K562 (cell line): ENCODE measurements around the gene VPS13D. TPM values are rescaled to one million over a fixed set of nuclear protein-coding genes. Genes with fewer than 3 reads are reported as not detected.

ENCODE experiments used
- BCOR ChIP-seq: fragments of 450-650 bp; IDR thresholded peaks from 2 replicates; pipeline ENCODE4 v1.6.1; 2016
- BRD9 ChIP-seq: fragments of 450-650 bp; IDR thresholded peaks from 2 replicates; pipeline ENCODE4 v1.6.1; 2018; ENCODE audit warnings: low read depth; ENCODE audit not compliant: partially characterized antibody
- EWSR1 ChIP-seq: fragments of 450-650 bp; IDR thresholded peaks from 2 replicates; pipeline ENCODE4 v1.6.1; 2018; ENCODE audit warnings: borderline replicate concordance, mild to moderate bottlenecking, low read depth, moderate library complexity; ENCODE audit not compliant: partially characterized antibody
- FUS ChIP-seq: fragments of 200-400 bp; formaldehyde crosslinking; optimal IDR thresholded peaks from 2 replicates; pipeline ENCODE3; 2017; ENCODE audit warnings: low read depth, low read length
- HDAC8 ChIP-seq: fragments of 450-650 bp; IDR thresholded peaks from 2 replicates; pipeline ENCODE4 v1.6.1; 2016; ENCODE audit warnings: mild to moderate bottlenecking, missing genetic modification characterization, moderate library complexity, missing compliant biosample characterization
- ILF3 ChIP-seq: fragments of 450-650 bp; IDR thresholded peaks from 2 replicates; pipeline ENCODE4 v1.6.1; 2018; ENCODE audit warnings: antibody characterized with exemption, mild to moderate bottlenecking, moderate library complexity, borderline replicate concordance
- JUND ChIP-seq, 2 experiments: IDR thresholded peaks; 2 replicates in 1 of 2; 3 replicates in 1 of 2; pipeline ENCODE4 v1.6.1; 2011; ENCODE audit warnings: borderline replicate concordance in 2 of 2, low read depth in 2 of 2, low read length in 2 of 2, improper control_type of control experiment in 1 of 2, missing biosample characterization in 1 of 2, missing genetic modification characterization in 1 of 2, missing genetic modification reagents in 1 of 2
- L3MBTL2 ChIP-seq: fragments of 450-650 bp; IDR thresholded peaks from 2 replicates; pipeline ENCODE4 v1.6.1; 2016; ENCODE audit warnings: mild to moderate bottlenecking, moderate library complexity
- LARP7 ChIP-seq: fragments of 450-650 bp; IDR thresholded peaks from 2 replicates; pipeline ENCODE4 v1.6.1; 2016
- MTF1 ChIP-seq: fragments of 250-450 bp; sonication (Bioruptor Pico); IDR thresholded peaks from 2 replicates; pipeline ENCODE4 v1.9.0; 2021; ENCODE audit warnings: moderate library complexity, mild to moderate bottlenecking, inconsistent platforms, borderline replicate concordance
- NCOA4 ChIP-seq: fragments of 450-650 bp; IDR thresholded peaks from 2 replicates; pipeline ENCODE4 v1.6.1; 2018; ENCODE audit warnings: mild to moderate bottlenecking; ENCODE audit not compliant: partially characterized antibody
- NCOA6 ChIP-seq: fragments of 450-650 bp; IDR thresholded peaks from 2 replicates; pipeline ENCODE4 v1.6.1; 2017; ENCODE audit warnings: mild to moderate bottlenecking
- NR4A1 ChIP-seq, 2 experiments: fragments of 250-450 bp in 1 of 2; fragments of 450-650 bp in 1 of 2; sonication (Bioruptor Pico) in 1 of 2; IDR thresholded peaks; 2 replicates each; pipeline versions ENCODE4 v1.4.0 to v1.6.1; 2016 to 2020; ENCODE audit warnings: mild to moderate bottlenecking in 2 of 2, missing compliant biosample characterization in 1 of 2, missing genetic modification characterization in 1 of 2, moderate library complexity in 1 of 2
- PHB ChIP-seq: fragments of 250-450 bp; sonication (Bioruptor Pico); IDR thresholded peaks from 2 replicates; pipeline ENCODE4 v1.5.0; 2021
- POLR3G ChIP-seq: IDR thresholded peaks from 2 replicates; pipeline ENCODE4 v1.6.1; 2011; ENCODE audit not compliant: insufficient read length, insufficient replicate concordance; ENCODE audit errors: extremely low read depth
- RAD21 ChIP-seq, 2 experiments: fragments of 250-450 bp in 1 of 2; fragments of 450-650 bp in 1 of 2; sonication (Bioruptor Pico) in 1 of 2; formaldehyde crosslinking in 1 of 2; IDR thresholded peaks in 1 of 2; conservative IDR thresholded peaks in 1 of 2; 2 replicates each; pipeline versions ENCODE4 v1.4.0 to v1.8.0; 2020 to 2022; ENCODE audit warnings: mild to moderate bottlenecking in 2 of 2, moderate library complexity in 1 of 2
- RBM17 ChIP-seq: fragments of 200-400 bp; formaldehyde crosslinking; IDR thresholded peaks from 2 replicates; pipeline ENCODE4 v1.6.1; 2017; ENCODE audit warnings: low read depth, mild to moderate bottlenecking, low read length, borderline replicate concordance
- RUNX1 ChIP-seq: sonication (generic); IDR thresholded peaks from 2 replicates; pipeline ENCODE4 v1.6.1; 2016; ENCODE audit warnings: antibody characterized with exemption, low read depth
- SP2 ChIP-seq: IDR thresholded peaks from 2 replicates; pipeline ENCODE4 v1.6.1; 2011; ENCODE audit warnings: mild to moderate bottlenecking, low read depth, low read length, moderate library complexity; ENCODE audit not compliant: poor library complexity, severe bottlenecking; ENCODE audit errors: extremely low read depth
- STAT5B ChIP-seq: fragments of 250-450 bp; sonication (Bioruptor Pico); IDR thresholded peaks from 2 replicates; pipeline ENCODE4 v1.8.0; 2021; ENCODE audit warnings: mild to moderate bottlenecking, inconsistent platforms
- TAF9B ChIP-seq: fragments of 450-650 bp; IDR thresholded peaks from 2 replicates; pipeline ENCODE4 v1.6.1; 2018; ENCODE audit warnings: mild to moderate bottlenecking; ENCODE audit not compliant: partially characterized antibody
- U2AF1 ChIP-seq: fragments of 200-400 bp; formaldehyde crosslinking; optimal IDR thresholded peaks from 2 replicates; pipeline ENCODE3; 2017; ENCODE audit warnings: mild to moderate bottlenecking, low read depth, low read length, moderate library complexity
- ZC3H4 ChIP-seq: sonication (generic); formaldehyde crosslinking; IDR thresholded peaks from 2 replicates; pipeline ENCODE4 v1.9.0; 2021; ENCODE audit warnings: missing genetic modification reagents, borderline replicate concordance
- ZNF445 ChIP-seq: fragments of 250-450 bp; sonication (Bioruptor Pico); IDR thresholded peaks from 2 replicates; pipeline ENCODE4 v1.4.0; 2020; ENCODE audit warnings: low read depth, mild to moderate bottlenecking, moderate library complexity
- ZNF699 ChIP-seq: fragments of 250-450 bp; sonication (Bioruptor Pico); IDR thresholded peaks from 2 replicates; pipeline ENCODE4 v1.8.0; 2021; ENCODE audit warnings: mild to moderate bottlenecking, moderate library complexity; ENCODE audit not compliant: insufficient replicate concordance
- polyA plus RNA-seq, 8 experiments: library from polyadenylated mRNA; depleted of rRNA in 4 of 8; stranded (reverse) in 5 of 8; unstranded in 3 of 8; fragments of >200 nt; fragmentation: Nextera tagmentation in 2 of 8; fragmentation: Illumina TruSeq in 1 of 8; extraction: Ambion mirVana in 2 of 8; extraction: Trizol in 1 of 8; gene quantifications; 2 replicates each; pipeline versions ENCODE4 v1.2.1 to v1.2.3, GENCODE V29; 2011 to 2014; ENCODE audit warnings: inconsistent platforms in 1 of 8, missing spikeins in 1 of 8
- total RNA-seq, 7 experiments: library from RNA; depleted of rRNA in 6 of 7; stranded (reverse); fragments of >200 nt in 6 of 7; fragmentation: Illumina TruSeq in 2 of 7; extraction: Trizol in 2 of 7; gene quantifications; 2 replicates each; pipeline versions ENCODE4 v1.2.1 to v1.2.3, GENCODE V29; 2011 to 2021; ENCODE audit warnings: low replicate concordance in 1 of 7
- TF ChIP-seq, protein P1 (sequence below): fragments of 450-650 bp; IDR thresholded peaks from 2 replicates; pipeline ENCODE4 v1.6.1; 2016; ENCODE audit warnings: antibody characterized with exemption
- TF ChIP-seq, protein P2 (sequence below): sonication (generic); formaldehyde crosslinking; IDR thresholded peaks from 2 replicates; pipeline ENCODE4 v1.9.0; 2022; ENCODE audit warnings: mild to moderate bottlenecking, missing genetic modification reagents

VPS13D gene
- total and polyA plus RNA-seq, 9 of the 15 experiments (the other 6 are each of a cell fraction or from before 2014, with no cell fraction given): 6.1 to 51.5 (median 38.5) TPM

DNA sequence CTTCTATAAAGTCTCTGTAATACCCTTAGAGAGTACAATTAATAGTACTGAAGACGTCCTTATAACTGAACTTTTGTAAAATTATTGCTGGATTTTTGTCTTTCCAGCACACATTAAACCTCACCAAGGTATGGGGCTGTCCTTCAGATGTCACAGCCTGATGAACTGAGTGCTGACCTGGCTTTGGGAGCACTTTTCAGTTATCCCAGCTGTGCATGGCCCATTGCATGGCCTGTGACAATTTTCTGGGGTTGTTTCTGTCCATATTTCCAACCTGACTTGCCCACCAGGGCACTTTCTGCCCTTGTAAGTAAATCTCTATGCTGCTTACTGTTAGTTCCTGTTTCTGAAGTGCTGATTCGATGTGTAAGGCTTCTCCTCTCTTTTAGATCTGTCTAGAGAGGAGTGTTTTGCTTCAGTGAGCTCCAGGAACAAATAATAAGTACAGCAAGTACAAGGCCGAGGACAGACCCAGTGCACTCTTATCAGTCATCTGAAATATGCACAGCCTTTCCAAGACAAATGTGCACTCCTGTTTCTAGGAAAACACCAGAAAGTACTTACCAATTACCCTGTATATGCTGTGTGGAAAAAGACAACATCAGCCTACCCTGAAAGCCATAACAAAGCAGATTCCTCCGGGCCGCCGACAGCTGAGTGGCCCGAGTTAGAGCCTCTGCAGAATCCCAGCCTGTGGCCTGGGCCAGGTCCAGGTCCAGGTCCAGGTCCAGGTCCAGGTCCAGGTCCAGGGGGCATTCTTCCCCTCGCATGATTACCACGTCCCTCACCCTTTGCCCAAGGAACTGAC lies 266.5 kb downstream of the VPS13D start (continued):
- no peak for TF ChIP-seq BCOR
- no peak for TF ChIP-seq PHB (CRISPR knock-in tag)
- TF ChIP-seq HDAC8 (tag): no peak
- TF ChIP-seq NR4A1 (CRISPR knock-in tag; IDR thresholded peaks at IDR 0.05): no peak
- peak; percentile 33; the same call in 1 of the 2 replicates for TF ChIP-seq NR4A1 (tag; IDR thresholded peaks at IDR 0.05)
- TF ChIP-seq, protein P1, sequence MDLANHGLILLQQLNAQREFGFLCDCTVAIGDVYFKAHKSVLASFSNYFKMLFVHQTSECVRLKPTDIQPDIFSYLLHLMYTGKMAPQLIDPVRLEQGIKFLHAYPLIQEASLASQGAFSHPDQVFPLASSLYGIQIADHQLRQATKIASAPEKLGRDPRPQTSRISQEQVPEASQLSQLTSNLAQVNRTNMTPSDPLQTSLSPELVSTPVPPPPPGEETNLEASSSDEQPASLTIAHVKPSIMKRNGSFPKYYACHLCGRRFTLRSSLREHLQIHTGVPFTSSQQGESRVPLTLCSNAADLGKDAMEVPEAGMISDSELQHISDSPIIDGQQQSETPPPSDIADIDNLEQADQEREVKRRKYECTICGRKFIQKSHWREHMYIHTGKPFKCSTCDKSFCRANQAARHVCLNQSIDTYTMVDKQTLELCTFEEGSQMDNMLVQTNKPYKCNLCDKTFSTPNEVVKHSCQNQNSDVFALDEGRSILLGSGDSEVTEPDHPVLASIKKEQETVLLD: peak; percentile 36; the same call in 1 of the 2 replicates
- TF ChIP-seq EWSR1: no peak
- TF ChIP-seq POLR3G: no peak
- no peak for TF ChIP-seq NCOA6
- TF ChIP-seq BRD9: peak; percentile 42
- TF ChIP-seq, protein P2, sequence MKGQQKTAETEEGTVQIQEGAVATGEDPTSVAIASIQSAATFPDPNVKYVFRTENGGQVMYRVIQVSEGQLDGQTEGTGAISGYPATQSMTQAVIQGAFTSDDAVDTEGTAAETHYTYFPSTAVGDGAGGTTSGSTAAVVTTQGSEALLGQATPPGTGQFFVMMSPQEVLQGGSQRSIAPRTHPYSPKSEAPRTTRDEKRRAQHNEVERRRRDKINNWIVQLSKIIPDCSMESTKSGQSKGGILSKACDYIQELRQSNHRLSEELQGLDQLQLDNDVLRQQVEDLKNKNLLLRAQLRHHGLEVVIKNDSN (CRISPR knock-in tag): no peak
- TF ChIP-seq SP2: no peak
- no peak for TF ChIP-seq MTF1
- no peak for TF ChIP-seq ZC3H4 (CRISPR knock-in tag)
- peak; percentile 35; the same call in 1 of the 2 replicates for TF ChIP-seq L3MBTL2
- TF ChIP-seq U2AF1: no peak
- peak; percentile 51 for TF ChIP-seq TAF9B
- no peak for TF ChIP-seq FUS
- no peak for TF ChIP-seq STAT5B (CRISPR knock-in tag)
- no peak for TF ChIP-seq ILF3
- no peak for TF ChIP-seq ZNF699
- TF ChIP-seq JUND (IDR thresholded peaks at IDR 0.05; ENCODE audit: borderline replicate concordance, low read depth, low read length): 0 out of 2 replicates have a peak, but pooled peaks have one; percentile 17
- TF ChIP-seq JUND (tag; IDR thresholded peaks at IDR 0.05; ENCODE audit: borderline replicate concordance, low read depth, low read length): peak; percentile 64; the same call in 1 of the 3 replicates
- TF ChIP-seq LARP7: no peak
- TF ChIP-seq NCOA4: no peak
- no peak for TF ChIP-seq RUNX1
- no peak for TF ChIP-seq ZNF445 (CRISPR knock-in tag)
- peak in 1 of 2 experiments; percentile 40; a peak in 3 of 4 replicates for TF ChIP-seq RAD21 (CRISPR knock-in tag; conservative IDR thresholded peaks at IDR 0.05 in 1 of 2, IDR thresholded peaks at IDR 0.05 in 1 of 2)
- no peak for TF ChIP-seq RBM17
